GM12875 (cell line): ENCODE data around the gene ZNF511.

Experiments
- H3K4me3 ChIP-seq: one replicate; pipeline ENCODE4 v1.5.1; 2011; ENCODE audit warnings: low read depth, low read length, control low read depth
- CTCF ChIP-seq: IDR thresholded peaks from 2 replicates; pipeline ENCODE4 v1.5.1; 2011; ENCODE audit warnings: low read depth, mild to moderate bottlenecking, control low read depth, inconsistent platforms, low read length, moderate library complexity, borderline replicate concordance; ENCODE audit not compliant: insufficient read depth

Gene ZNF511

GRCh38 chr10:133310789-133311188, 2.1 kb downstream of the ZNF511 start:
- H3K4me3 ChIP-seq, result no peak overlapping the region
- no peak for TF ChIP-seq CTCF

GRCh38 chr10:133311570-133311969, 2.9 kb downstream of the ZNF511 start:
- H3K4me3 ChIP-seq, result no peak overlapping the region
- no peak for TF ChIP-seq CTCF

GRCh38 chr10:133312016-133312768, 3.5 kb downstream of the ZNF511 start:
- H3K4me3 ChIP-seq, result no peak overlapping the region
- no peak for TF ChIP-seq CTCF

GRCh38 chr10:133312769-133313145, 4.0 kb downstream of the ZNF511 start:
- TF ChIP-seq CTCF, result no peak
- H3K4me3 ChIP-seq, result no peak overlapping the region

GRCh38 chr10:133313192-133313591, 4.5 kb downstream of the ZNF511 start:
- no peak for TF ChIP-seq CTCF
- H3K4me3 ChIP-seq, result no peak overlapping the region

- no peak for TF ChIP-seq CTCF
- H3K4me3 ChIP-seq, result no peak overlapping the region
Measured at GRCh38 chr10:133314911-133315310, 6.2 kb downstream of the ZNF511 start.

GRCh38 chr10:133315847-133316246, 7.1 kb downstream of the ZNF511 start:
- no peak overlapping the region for H3K4me3 ChIP-seq
- TF ChIP-seq CTCF, result no peak
